ENCODE results near the gene KRTAP5-5.

The KRTAP5-5 gene

GRCh38 chr11:1672613-1673350 is 43.2 kb downstream of the KRTAP5-5 start:
- no peaks in the 10 kb centered on the region for H3K9me3 Mint-ChIP-seq
- H3K27ac Mint-ChIP-seq, result no peak overlapping the region
- H3K4me3 Mint-ChIP-seq, result no peak overlapping the region
- H3K4me1 Mint-ChIP-seq, result no peaks in the 10 kb centered on the region
- H3K36me3 Mint-ChIP-seq, result no peaks in the 10 kb centered on the region
- H3K27me3 Mint-ChIP-seq, result peaks cover 30% of the 10 kb centered on the region

- Mint-ChIP-seq H3K36me3 (no peaks in the 10 kb centered on the region), H3K27ac (no peak overlapping the region), H3K4me1 (no peaks in the 10 kb centered on the region), H3K4me3 (no peak overlapping the region), H3K27me3 (peaks cover 27% of the 10 kb centered on the region), H3K9me3 (no peaks in the 10 kb centered on the region)
Measured at GRCh38 chr11:1673446-1674172, 44.0 kb downstream of the KRTAP5-5 start.

- Mint-ChIP-seq H3K4me1 (no peaks in the 10 kb centered on the region), H3K36me3 (no peaks in the 10 kb centered on the region), H3K9me3 (no peaks in the 10 kb centered on the region), H3K4me3 (no peak overlapping the region), H3K27ac (no peak overlapping the region), H3K27me3 (peaks cover 21% of the 10 kb centered on the region)
Measured at GRCh38 chr11:1674173-1675131, 44.9 kb downstream of the KRTAP5-5 start.

GRCh38 chr11:1675536-1676228 is 46.1 kb downstream of the KRTAP5-5 start:
- no peaks in the 10 kb centered on the region for H3K9me3 Mint-ChIP-seq
- no peaks in the 10 kb centered on the region for H3K36me3 Mint-ChIP-seq
- H3K27ac Mint-ChIP-seq, result peak overlapping the region; percentile 68
- no peaks in the 10 kb centered on the region for H3K4me1 Mint-ChIP-seq
- H3K4me3 Mint-ChIP-seq, result no peak overlapping the region
- H3K27me3 Mint-ChIP-seq, result peaks cover 20% of the 10 kb centered on the region

- Mint-ChIP-seq H3K27ac (no peak overlapping the region), H3K36me3 (no peaks in the 10 kb centered on the region), H3K4me1 (no peaks in the 10 kb centered on the region), H3K27me3 (peaks cover 20% of the 10 kb centered on the region), H3K4me3 (no peak overlapping the region), H3K9me3 (no peaks in the 10 kb centered on the region)
Measured at GRCh38 chr11:1676229-1676740, 46.7 kb downstream of the KRTAP5-5 start.

- Mint-ChIP-seq H3K9me3 (no peaks in the 10 kb centered on the region), H3K36me3 (no peaks in the 10 kb centered on the region), H3K4me3 (no peak overlapping the region), H3K4me1 (no peaks in the 10 kb centered on the region), H3K27me3 (peaks cover 18% of the 10 kb centered on the region), H3K27ac (no peak overlapping the region)
Measured at GRCh38 chr11:1679881-1680280, 50.3 kb downstream of the KRTAP5-5 start.

Measured in activated naive CD4-positive, alpha-beta T cell treated with anti-CD3 and anti-CD28 coated beads, Interleukin-2, amount 50 U/mL, for 24 hours (primary cell).